DOHH2 (cell line): ENCODE measurements around the gene PTPRN2.

Experiments
- H3F3A ChIP-seq: fragments of 200-600 bp; sonication (generic), shearing (Covaris generic); 2 replicates; pipeline ENCODE4 v1.6.0; 2016; ENCODE audit warnings: antibody characterized with exemption, mild to moderate bottlenecking; ENCODE audit not compliant: control insufficient read depth, insufficient read depth
- H3K27ac ChIP-seq: fragments of 200-600 bp; sonication (generic); 2 replicates; pipeline ENCODE4 v1.5.1; 2014; ENCODE audit warnings: low read depth, mild to moderate bottlenecking, low read length, moderate library complexity
- H3K27me3 ChIP-seq: fragments of 200-600 bp; sonication (generic); 2 replicates; pipeline ENCODE4 v1.6.1; 2014; ENCODE audit warnings: mild to moderate bottlenecking, low read length, mixed read lengths; ENCODE audit not compliant: control insufficient read depth
- H3K36me3 ChIP-seq: fragments of 200-600 bp; sonication (generic); 2 replicates; pipeline ENCODE4 v1.6.1; 2014; ENCODE audit warnings: mild to moderate bottlenecking, low read length, moderate library complexity, mixed read lengths; ENCODE audit not compliant: control insufficient read depth
- H3K4me1 ChIP-seq: fragments of 200-600 bp; sonication (generic); 2 replicates; pipeline ENCODE4 v1.6.1; 2014; ENCODE audit warnings: mild to moderate bottlenecking, low read length, mixed read lengths; ENCODE audit not compliant: control insufficient read depth
- H3K4me2 ChIP-seq: fragments of 200-600 bp; sonication (generic); 2 replicates; pipeline ENCODE4 v1.6.0; 2014; ENCODE audit warnings: mild to moderate bottlenecking, low read length, moderate library complexity
- H3K4me3 ChIP-seq: fragments of 200-600 bp; sonication (generic); 2 replicates; pipeline ENCODE4 v1.5.1; 2014; ENCODE audit warnings: mild to moderate bottlenecking, low read length, mixed read lengths
- H3K79me2 ChIP-seq: fragments of 200-600 bp; sonication (generic); 2 replicates; pipeline ENCODE4 v1.6.1; 2014; ENCODE audit warnings: mild to moderate bottlenecking, low read length, mixed read lengths; ENCODE audit not compliant: control insufficient read depth
- H3K9me2 ChIP-seq: fragments of 200-600 bp; sonication (generic); replicated peaks from 2 replicates; pipeline ENCODE4 v1.6.1; 2014; ENCODE audit warnings: mild to moderate bottlenecking, low read length, mixed read lengths; ENCODE audit not compliant: control insufficient read depth
- H3K9me3 ChIP-seq: fragments of 200-600 bp; sonication (generic); 2 replicates; pipeline ENCODE4 v1.6.1; 2014; ENCODE audit warnings: antibody characterized with exemption, low read length, mixed read lengths; ENCODE audit not compliant: control insufficient read depth, insufficient read depth
- H4K20me1 ChIP-seq: fragments of 200-600 bp; sonication (generic); 2 replicates; pipeline ENCODE4 v1.6.0; 2014; ENCODE audit warnings: low read depth, mild to moderate bottlenecking, antibody characterized with exemption, low read length, moderate library complexity; ENCODE audit not compliant: control insufficient read depth, insufficient read depth
- CTCF ChIP-seq: fragments of 200-600 bp; sonication (generic); IDR thresholded peaks from one replicate; pipeline ENCODE4 v1.5.1; 2014; ENCODE audit warnings: antibody characterized with exemption, mild to moderate bottlenecking, low read depth, low read length; ENCODE audit not compliant: poor library complexity, severe bottlenecking
- EZH2phosphoT487 ChIP-seq: fragments of 200-600 bp; sonication (generic); IDR thresholded peaks from 2 replicates; pipeline ENCODE4 v1.6.1; 2017; ENCODE audit warnings: borderline replicate concordance, mild to moderate bottlenecking, antibody characterized with exemption, low read length, moderate library complexity, mixed read lengths

The PTPRN2 gene

DNA sequence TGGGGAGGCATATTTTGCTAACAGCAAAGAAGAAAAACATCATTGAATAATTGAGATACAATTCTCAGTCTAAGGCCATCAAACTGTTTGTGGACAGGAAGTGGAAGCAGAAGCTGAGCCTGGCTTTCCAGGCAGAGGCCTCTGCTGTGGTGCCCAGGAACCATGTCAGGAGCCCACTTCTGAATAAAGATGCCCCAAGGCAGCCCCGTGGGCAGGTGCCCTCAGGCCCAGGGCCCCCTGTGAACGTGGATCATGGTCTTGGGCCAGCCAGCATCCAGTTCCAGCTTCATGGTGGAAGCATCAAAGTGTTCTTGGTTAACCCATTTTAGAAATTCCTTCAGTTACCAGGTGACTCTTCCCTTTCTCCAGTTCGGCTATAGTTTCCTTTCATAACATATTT is 346.8 kb downstream of the PTPRN2 start:
- Histone ChIP-seq H3K4me1 (no peaks in the 10 kb centered on the region), H3K4me3 (no peak overlapping the region), H3K79me2 (no peaks in the 10 kb centered on the region), H3K27me3 (no peaks in the 10 kb centered on the region), H3K9me2 (no peaks in the 10 kb centered on the region), H4K20me1 (no peaks in the 10 kb centered on the region), H3K36me3 (no peaks in the 10 kb centered on the region), H3K27ac (no peak overlapping the region), H3K9me3 (peaks cover 38% of the 10 kb centered on the region), H3K4me2 (no peak overlapping the region), H3F3A (no peaks in the 10 kb centered on the region)
- TF ChIP-seq EZH2phosphoT487 = no peak
- TF ChIP-seq CTCF = no peak

GRCh38 chr7:158239290-158239981 is 348.2 kb downstream of the PTPRN2 start:
- Histone ChIP-seq H3K9me2 (no peaks in the 10 kb centered on the region), H3K4me2 (no peak overlapping the region), H3K27ac (no peak overlapping the region), H3K79me2 (no peaks in the 10 kb centered on the region), H3K36me3 (no peaks in the 10 kb centered on the region), H3K4me3 (no peak overlapping the region), H4K20me1 (no peaks in the 10 kb centered on the region), H3F3A (no peaks in the 10 kb centered on the region), H3K4me1 (no peaks in the 10 kb centered on the region), H3K27me3 (no peaks in the 10 kb centered on the region), H3K9me3 (peaks cover 28% of the 10 kb centered on the region)
- no peak for TF ChIP-seq CTCF
- no peak for TF ChIP-seq EZH2phosphoT487

DNA sequence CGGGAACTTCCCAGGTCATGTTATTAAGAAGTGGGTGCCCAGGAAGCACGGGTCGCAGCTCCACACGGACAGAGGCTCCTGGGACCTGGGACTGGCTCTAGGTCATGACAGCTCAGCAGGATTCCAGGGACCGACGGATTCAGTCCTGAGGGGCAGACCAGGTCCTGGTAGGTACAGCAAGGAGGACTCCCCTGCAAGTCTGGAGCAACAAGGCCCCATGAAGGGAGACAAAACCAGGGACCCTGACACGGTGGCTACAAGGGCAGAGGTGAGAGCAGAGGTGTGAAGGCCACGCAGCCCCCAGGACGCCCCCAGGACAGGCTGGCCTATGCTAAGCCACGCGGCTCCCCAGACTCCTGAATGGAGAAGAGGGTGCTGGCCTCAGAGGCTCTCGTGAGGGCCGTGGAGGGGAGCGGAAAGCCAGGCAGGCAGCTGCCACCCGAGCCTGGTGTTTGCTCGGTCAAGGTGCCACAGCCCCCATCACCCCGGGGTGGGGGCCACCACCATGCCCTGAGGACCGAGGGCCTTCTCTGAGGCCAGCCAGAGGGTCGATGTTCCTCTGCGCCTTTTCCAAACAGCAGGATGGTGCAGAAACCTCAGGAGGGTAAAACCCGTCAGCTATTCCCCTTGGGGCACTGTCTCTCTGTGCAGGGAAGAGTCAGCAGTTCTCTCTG is 348.9 kb downstream of the PTPRN2 start:
- Histone ChIP-seq H3K27me3 (no peaks in the 10 kb centered on the region), H3K4me2 (no peak overlapping the region), H3K4me1 (no peaks in the 10 kb centered on the region), H4K20me1 (no peaks in the 10 kb centered on the region), H3F3A (no peaks in the 10 kb centered on the region), H3K9me3 (peaks cover 22% of the 10 kb centered on the region; the same call in 1 of the 2 replicates), H3K9me2 (no peaks in the 10 kb centered on the region), H3K79me2 (no peaks in the 10 kb centered on the region), H3K36me3 (no peaks in the 10 kb centered on the region), H3K27ac (no peak overlapping the region), H3K4me3 (no peak overlapping the region)
- TF ChIP-seq CTCF (no peak), EZH2phosphoT487 (no peak)
